HG02981 (cell line): ENCODE measurements around the gene LYZL6.

ENCODE experiments used
- ATAC-seq: cut with Tn5 transposase; IDR thresholded peaks from one replicate; pipeline ENCODE4 v1.9.1; 2021; ENCODE audit warnings: mild to moderate bottlenecking, moderate library complexity; ENCODE audit not compliant: unreplicated experiment

The LYZL6 gene, protein sequence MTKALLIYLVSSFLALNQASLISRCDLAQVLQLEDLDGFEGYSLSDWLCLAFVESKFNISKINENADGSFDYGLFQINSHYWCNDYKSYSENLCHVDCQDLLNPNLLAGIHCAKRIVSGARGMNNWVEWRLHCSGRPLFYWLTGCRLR

DNA sequence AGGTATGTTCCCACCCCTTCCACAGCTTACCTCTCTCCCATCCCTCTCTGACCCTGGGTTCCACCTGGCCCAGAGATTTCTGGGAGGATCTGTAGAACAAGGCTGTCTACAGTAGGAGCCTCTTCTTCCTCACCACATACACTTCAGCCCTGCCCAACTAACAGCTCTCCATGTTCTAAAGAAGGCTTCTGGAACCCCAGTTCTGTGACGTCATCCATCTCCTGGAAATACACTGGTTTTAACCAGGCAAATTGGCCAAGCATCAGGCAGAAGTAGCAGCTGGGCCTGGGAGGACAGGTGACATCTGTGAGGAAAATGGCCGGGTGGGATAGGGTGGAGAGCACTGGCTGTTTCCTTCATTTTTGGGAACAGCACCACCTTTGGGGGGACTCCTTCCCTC, at the start of gene LYZL6:
TSS of gene LYZL6 (minus strand) at position 177 of the 400 bp plus-strand sequence. CDS start 4,357 bp downstream, outside the sequence.
- ATAC-seq: no peak

DNA sequence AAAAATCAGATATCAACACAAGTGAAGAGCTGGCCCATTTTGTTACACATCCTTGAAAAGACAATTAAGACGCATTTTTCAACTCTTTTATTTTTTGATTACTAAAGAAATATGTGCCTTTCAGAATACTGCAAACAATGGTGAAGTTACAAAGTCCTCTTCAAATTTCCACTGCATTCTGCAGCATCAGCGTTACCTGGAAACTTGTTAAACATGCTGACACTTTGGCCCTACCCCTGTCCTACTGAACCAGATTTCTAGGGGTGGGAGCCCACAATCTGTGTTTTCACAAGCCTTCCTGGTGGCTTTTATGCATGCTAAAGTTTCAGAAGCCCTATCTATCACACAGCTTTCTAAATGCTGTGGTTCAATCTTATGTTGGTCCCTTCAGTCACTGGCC, 47.6 kb upstream of the LYZL6 start:
- no peak for ATAC-seq

DNA sequence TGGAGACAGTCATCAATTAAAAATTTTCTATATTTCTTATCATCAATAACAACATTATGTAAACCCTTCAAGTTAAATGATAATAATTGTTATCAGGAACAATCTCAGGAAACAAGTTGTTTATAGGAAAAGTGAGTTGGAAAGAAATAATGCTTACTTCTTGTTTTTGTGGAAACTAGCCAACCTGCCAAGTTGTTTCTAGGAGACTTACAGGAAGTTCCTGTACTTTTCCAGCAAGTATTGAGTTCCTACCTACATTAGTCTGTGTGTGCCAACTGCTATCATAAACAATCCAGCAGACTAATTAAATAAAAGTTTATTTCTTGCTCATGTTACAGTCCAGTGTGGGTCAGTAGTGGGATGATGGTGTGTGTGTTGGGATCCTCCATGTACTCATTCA, 44.7 kb upstream of the LYZL6 start:
- no peak for ATAC-seq

DNA sequence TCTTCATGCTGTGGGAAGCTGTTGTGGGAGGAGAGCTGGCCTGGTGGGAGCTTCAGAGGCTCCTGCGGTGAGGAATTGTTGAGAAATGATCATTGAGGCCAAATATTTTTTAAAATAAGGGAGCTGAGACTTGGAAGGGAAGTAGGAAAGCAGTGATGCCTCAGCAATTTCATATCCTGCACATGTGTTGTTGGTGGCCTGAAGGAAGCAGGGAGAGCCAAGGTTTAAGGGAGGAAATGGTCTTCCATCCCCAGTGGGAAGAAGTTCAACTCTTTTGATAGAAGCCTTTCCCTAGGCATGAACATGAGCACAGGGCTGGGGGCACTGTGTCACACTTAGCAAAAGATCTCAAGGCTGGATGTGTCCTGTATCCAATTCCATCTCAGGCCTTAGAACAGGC, 43.1 kb upstream of the LYZL6 start, which contains the start of gene CCL14:
TSS of gene CCL14 (minus strand) at position 87 of the 400 bp plus-strand sequence. CDS start at position 7, 80 bp downstream.
- no peak for ATAC-seq

DNA sequence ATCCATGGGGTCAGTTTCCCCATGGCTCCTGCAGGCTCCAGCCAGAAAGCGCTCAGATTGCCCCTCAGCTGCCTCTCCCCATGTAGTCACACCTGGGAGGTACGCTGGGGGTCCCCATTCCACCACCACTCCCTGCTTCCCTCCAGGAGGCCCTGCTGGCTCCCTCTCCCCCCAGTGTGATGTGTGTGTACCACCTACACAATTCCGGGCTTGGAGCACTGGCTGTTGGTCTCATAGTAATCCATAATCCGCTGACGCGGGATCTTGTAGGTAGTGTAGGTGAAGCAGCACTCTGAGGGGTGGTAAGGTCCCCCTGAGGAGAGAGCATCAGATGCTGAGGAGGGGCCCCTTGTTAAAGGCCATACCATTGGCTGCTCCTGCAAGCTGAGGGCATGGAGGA, 40.6 kb upstream of the LYZL6 start:
- ATAC-seq: no peak

DNA sequence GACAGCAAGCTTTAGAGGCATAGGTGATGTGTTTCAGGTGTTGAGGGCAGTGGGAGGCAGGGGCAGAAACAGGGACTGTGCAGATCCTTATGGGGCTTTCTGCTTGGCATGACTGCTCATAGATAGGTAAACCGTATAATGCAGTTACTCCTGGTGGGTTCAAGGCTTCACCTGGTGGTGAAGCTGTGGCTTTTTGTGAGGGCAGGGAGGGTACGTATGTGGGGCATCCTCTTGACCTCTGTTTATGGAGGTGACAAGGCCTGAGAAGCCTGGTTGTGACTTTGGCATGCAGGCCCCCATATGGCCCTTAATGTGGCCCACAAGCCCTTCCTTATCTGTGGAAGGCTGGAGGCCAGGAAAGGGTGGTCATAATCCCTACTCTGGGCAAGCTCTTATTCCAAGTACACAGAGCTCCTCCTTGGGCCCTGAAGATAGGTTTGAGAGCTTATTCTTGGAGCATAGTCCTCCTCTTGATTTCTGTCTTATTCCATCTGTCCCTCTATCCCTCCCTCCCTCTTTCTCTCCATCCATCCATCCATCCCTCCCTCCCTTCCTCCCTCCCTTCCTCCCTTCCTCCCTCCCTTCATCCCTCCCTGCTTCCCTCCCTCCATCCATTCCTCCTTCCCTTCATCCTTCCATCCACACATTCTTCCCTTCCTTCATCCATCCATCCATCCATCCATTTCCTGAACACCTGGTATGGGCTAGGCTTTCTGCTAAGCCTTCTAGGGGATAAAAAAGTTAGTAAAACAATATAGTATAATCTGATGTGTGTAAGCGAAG, 39.1 kb upstream of the LYZL6 start:
- ATAC-seq: no peak

DNA sequence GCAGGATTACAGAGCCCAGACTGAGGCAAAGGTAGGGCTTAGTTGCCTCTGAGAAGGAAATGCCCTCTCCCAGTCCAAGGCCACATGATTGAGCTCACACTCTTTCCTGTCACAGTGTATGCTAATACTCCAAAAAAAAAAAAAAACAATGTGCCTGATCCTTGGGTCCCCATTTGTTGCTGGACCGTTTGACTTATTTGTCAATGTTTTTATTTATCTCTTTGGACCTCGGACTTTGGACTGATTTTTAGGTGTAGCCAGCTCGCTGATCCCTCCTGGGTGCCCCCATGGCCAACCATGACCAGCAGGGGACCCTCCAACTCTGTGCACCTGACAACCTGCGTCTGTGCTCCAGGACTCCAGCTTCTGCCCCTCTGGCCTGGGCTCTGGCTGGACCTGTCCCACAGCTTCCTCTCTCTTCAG, 38.4 kb upstream of the LYZL6 start:
- ATAC-seq: no peak

DNA sequence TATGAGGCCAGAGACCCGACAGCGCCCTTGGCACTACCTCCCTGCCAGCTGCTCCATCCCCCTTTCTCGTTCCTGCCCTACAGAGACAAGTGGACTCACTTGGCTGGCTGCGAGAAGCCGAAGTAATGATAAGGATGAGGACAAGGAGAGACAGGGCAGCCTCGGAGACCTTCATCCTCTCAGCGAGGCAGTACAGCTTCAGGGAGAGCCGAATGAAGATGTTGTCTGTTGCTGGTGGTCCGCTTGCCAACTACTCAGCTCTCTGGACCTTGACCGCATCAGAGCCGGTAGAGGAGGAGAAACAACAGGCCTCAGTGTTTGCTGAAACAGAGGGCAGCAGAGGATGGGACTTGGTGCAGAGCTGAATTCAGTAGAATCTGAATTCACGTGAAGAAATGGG, 37.7 kb upstream of the LYZL6 start, which contains the start of gene CCL16:
TSS of gene CCL16 (minus strand) at position 252 of the 400 bp plus-strand sequence. CDS start at position 175, 77 bp downstream.
- ATAC-seq: no peak

DNA sequence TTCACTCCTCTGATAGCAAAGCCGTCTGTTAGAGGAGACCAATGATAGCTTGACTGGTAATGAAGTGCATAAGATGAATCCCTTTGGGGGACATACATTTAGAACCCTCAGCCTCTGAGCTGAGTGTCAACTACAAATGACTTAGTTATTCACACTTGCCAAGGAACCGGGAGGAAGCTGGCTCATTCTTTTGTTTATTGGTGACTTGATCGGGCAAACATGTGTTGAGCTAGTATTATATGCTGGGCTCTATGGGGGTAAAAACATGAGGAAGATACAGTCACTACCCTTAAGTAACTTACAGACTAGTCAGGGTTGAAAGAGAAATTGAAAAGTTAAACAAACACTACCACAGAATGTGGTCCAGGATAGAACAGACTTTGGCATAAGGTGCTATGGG, 34.8 kb upstream of the LYZL6 start:
- no peak for ATAC-seq

DNA sequence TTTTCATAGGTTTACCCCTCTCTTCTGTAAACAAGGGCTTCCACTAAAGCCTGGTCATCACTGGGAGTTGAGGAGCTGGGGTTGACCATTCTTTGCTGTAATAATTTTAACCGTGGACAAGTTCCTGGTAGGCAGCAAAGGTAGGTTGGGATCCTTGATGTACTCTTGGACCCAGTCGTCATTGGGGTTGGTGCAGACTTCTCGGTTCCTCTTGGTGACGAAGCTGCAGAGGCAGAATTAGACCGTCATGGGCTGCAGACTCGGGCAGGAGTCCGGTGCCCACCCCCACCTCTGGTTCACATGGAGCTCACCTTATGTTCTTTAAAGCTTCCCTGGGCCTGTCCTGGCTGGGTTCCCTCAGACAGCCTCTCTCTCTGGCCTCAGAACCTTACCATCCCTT, 34.0 kb upstream of the LYZL6 start:
- ATAC-seq: no peak

DNA sequence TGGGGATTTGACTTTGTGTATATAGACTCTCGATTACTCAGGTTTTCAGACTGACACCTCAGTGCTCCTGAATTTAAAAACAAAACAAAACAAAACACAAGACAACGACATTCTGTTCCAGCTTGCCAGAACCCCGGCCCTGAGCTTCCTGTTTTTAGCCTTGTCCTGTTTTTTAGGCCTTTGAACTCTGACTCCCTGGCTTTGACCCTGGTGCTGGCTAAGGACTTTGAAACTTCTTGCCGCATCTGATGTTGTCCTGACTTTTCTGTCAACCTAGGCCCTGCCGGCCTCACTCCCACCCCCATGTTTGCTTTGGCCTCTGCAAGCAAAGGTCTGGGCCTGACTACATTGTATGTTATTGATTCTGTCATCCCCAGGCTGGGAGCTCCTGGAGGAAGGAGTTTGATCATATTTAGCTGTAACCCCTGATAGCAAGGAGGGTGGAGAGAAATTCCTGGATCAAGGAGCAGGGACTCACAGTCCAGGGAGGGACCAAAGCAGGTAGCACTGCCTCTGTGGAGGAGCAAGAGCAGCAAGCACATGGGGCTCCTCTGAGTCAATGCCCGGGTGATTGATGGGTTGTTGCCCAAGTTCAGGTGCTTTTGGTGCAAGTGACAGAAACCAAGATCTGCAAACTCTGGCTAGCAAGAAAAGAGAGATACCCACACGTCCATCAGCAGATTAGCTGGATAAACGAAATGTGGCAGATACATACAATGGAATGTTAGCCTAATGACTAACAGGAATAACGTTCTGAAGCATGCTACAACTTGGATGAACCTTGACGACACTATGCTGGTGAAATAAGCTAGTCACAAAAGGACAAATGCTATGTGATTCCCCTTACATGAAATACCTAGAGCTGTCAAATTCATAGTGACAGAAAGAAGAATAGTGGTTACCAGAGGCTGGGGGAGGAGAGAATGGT, 30.1 kb upstream of the LYZL6 start:
- no peak for ATAC-seq

DNA sequence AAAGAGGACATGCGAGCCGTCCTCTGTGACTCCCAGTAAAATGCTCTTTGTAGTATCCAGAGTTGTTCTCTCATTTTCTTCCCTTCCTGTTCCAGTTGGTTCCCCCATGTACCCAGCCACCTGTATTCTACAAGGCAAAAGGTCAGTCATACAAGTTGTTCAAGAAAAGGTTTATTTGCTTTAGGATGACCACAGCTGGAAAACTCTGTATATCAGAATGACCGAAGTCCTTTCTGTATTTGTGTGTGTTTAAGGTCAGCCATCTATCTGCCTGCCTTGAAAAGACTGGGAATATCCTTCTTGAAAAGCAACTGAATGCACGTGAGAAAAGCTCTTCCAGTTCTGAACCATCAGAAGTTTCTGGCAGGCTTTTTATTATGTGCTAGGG, 29.4 kb upstream of the LYZL6 start:
- no peak for ATAC-seq

DNA sequence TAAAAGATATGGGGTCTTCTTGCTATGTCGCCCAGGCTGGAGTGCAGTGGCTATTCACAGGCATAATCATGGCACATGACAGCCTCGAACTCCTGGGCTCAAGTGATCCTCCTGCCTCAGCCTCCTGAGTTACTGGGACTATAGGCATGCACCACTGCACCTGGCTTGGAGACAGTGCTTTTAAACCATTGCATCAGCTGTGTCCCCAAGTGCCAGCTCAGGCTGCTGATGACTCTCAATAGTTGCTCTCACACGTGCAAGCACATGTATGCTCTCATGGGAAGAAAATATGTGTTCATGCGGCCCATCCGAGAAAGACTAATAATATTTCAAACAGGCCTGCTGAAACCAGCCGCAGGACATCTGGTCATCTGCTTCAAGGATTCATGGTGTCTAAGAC, 29.0 kb upstream of the LYZL6 start:
- no peak for ATAC-seq

DNA sequence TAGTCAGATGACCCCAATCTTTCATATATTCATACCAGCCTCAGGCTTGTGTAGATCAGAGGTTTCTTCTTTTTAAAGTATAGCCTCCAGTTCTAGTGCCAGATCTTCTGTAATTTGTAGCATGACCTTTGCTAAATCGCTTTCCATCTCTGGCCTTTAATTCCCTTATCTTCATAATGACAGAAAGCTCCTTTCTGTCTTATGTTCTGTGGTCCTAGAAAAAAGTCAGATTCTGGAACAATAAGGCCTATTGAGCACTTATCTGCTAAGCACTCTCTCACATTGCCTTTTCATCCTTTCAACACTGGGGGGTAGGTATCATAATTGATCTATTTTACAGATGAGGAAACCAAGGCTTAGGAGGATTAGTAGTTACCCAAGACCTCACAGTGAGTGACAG, 28.6 kb upstream of the LYZL6 start:
- no peak for ATAC-seq

DNA sequence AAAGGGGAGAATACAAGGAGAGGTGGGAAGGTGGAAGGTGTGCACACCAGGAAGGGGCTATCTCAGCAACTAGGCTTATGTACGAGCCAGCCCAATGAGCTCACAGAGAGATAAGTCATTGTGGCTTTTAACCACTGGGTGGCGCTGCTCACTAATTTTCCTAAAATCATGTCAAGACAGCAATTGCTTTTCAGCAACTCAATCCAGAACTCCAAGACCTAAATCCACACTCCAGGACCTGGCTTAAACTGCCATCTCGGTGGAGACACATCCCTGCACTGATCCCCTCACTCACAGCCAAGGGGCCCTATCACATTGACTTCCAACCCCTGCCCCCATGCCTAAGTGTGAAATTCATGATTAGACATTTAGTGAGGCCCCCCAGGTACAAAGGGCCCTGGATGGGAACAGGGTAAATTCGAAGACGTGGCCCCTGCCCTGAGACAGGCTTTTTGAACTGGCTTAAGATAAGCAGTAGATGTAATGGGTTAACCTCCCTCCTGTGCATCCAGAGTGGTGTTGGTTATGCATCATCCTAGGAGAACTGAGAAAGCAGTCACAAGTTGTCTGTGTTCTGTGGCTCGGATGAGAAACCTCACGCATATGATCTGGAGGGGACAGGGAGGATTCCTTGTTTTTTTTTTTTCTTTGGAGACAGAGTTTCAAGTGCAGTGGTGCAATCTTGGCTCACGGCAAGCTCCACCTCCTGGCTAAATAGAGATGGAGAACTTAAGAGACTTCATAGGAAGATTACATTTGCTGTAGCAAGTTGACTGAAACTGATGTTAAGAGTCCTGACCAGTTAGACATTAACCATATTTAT, 26.3 kb upstream of the LYZL6 start:
- no peak for ATAC-seq

DNA sequence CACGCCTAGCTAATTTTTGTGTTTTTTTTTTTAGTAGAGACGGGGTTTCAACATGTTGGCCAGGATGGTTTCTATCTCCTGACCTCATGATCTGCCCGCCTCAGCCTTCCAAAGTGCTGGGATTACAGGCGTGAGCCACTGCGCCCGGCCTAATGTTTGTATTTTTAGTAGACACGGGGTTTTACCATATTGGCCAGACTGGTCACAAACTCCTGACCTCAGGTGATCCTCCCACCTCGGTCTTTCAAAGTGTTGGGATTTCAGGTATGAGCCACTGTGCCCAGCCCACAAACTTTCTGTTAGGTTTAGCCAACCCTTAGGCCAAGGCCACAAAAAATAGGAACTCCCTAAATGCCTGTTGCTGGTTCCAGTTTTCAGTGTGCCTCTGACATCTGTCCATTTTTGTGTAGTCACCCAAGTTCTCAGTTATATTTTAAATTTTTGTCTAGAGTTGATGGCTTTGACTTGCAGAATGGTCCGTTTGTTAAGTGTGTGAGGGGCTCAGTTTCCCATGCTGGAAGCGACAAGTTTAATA, 25.1 kb upstream of the LYZL6 start:
- no peak for ATAC-seq

DNA sequence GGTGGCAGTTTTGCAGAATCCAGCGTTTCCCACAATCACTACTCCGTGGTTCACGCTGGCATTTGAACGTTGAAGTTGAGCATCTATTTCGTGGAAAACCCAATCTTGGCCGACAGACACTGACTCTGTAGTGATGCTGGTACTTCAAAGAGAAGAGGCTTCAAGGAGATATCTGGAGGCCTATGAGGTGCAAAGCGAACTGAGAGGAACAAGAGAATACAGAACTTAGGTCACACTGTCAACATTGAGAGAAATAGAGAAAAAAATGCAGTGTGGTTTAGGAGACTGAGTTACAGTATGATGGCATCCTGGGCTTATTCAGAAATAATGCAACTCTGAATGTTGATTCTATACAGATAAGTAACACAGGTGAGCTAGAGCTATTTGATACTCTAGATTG, 21.8 kb upstream of the LYZL6 start:
- ATAC-seq: no peak

DNA sequence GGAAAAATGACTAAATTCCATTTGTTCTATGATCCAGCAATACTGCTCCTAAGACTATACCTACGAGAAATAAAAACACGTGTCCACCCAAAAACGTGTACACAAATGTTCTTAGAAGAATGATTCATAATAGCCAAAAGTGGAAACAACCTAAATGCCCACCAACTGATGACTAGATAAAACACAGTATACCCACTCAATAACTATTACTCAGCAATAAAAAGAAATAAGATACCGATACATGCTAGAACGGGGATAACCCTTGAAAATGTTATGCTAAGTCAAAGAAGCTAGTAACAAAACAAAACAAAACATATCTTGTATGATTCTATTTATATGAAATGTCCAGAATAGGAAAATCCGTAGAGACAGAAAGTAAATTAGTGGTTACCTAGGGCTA, 20.1 kb upstream of the LYZL6 start:
- no peak for ATAC-seq

DNA sequence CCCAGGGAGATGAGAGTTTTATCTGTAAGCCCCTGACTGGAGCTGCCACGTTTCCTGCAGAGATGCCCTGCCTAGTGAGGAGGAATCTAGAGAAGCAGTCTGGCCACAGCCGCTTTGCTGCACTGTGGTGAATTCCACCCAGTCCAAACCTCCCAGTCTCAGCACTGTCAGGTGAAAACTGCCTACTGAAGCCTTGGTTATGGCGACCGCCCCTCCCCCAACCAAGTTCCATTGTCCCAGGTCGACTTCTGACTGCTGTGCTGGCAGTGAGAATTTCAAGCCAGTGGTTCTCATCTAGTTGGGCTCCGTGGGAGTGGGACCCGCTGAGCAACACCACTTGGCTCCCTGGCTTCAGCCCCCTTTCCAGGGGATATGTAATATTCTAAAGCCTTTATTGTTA, 10.2 kb upstream of the LYZL6 start:
- ATAC-seq: no peak

DNA sequence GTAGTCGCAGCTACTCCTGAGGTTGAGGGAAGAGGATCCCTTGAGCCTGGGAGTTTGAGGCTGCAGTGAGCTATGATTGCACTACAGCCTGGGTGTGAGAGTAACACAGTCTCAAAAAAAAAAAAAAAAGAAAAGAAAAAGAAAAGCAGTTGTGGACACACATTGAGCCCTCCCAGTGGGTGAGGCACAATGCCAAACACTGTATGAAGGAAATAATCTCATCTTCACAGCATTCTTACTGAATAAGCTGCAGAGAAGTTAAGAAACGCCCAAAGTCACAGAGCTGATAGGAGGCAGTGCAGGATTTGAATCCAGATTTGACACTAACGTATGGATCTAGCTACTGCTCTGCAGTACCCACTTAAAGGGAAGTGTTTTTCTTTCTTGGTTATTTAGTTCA, 5.9 kb upstream of the LYZL6 start:
- ATAC-seq: no peak
